Fibroblast of skin of back (primary cell): Measurements from ENCODE around the gene ALKAL2. TPM values are rescaled to one million over a fixed set of nuclear protein-coding genes. Genes with fewer than 3 reads are reported as not detected.
"Not testable (repeated sequence)": the region's sequence is repeated elsewhere in the genome, so short reads cannot be mapped to it uniquely, and the experiment has no call there.

Experiments
- DNase-seq: peaks from one replicate; pipeline ENCODE4 v3.0.0-alpha.2; 2013
- polyA plus RNA-seq, 2 experiments: library from polyadenylated mRNA; unstranded; fragments of 120-200 nt; gene quantifications; one replicate each; pipeline ENCODE4 v1.2.1, GENCODE V29; 2013; ENCODE audit not compliant: insufficient read length in 2 of 2

ALKAL2 gene
- polyA plus RNA-seq (2013, experiment 1 of 2; ENCODE audit: insufficient read length): not detected
- polyA plus RNA-seq (2013, experiment 2 of 2; ENCODE audit: insufficient read length): not detected

GRCh38 chr2:287911-288757 lies at the start of gene ALKAL2:
ALKAL2 (minus strand) TSS chr2:288091; CDS start chr2:287835, 256 bp downstream.
- DNase-seq: no peak

GRCh38 chr2:336949-337348 lies 49.1 kb upstream of the ALKAL2 start:
- not testable (repeated sequence) for DNase-seq

GRCh38 chr2:336360-336759 lies 48.5 kb upstream of the ALKAL2 start:
- DNase-seq: no peak

- DNase-seq: no peak
Observed at GRCh38 chr2:332592-332991, 44.7 kb upstream of the ALKAL2 start.

GRCh38 chr2:328761-329160 lies 40.9 kb upstream of the ALKAL2 start:
- peak; percentile 4 for DNase-seq

- DNase-seq: no peak
Observed at GRCh38 chr2:323035-323434, 35.1 kb upstream of the ALKAL2 start.

GRCh38 chr2:322326-322725 lies 34.4 kb upstream of the ALKAL2 start:
- no peak for DNase-seq

GRCh38 chr2:320561-320960 lies 32.7 kb upstream of the ALKAL2 start:
- DNase-seq: no peak

DNA sequence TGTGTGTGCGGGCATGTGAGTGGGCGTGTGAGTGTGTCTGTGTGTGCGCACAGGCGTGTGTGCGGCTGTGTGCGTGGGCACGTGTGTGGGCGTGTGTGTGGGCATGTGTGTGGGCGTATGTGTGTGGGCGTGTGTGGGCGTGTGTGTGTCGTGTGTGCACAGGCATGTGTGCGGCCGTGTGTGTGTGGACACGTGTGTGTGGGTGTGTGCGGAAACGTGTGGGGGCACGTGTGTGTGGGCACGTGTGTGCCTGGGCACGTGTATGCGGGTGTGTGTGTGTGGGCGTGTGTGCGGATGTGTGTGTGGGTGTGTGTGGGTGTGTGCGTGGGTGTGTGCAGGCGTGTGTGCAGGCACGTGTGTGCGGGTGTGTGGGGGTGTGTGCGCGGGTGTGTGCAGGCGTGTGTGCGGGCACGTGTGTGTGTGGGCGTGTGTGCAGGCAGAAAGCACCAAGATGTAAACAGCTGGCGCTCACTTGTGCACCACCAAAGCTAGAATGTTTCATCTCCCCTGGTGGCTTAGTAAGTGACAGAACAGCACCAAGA lies 31.2 kb upstream of the ALKAL2 start:
- no peak for DNase-seq

GRCh38 chr2:317501-318424 lies 29.9 kb upstream of the ALKAL2 start:
- peak; percentile 64 for DNase-seq

DNA sequence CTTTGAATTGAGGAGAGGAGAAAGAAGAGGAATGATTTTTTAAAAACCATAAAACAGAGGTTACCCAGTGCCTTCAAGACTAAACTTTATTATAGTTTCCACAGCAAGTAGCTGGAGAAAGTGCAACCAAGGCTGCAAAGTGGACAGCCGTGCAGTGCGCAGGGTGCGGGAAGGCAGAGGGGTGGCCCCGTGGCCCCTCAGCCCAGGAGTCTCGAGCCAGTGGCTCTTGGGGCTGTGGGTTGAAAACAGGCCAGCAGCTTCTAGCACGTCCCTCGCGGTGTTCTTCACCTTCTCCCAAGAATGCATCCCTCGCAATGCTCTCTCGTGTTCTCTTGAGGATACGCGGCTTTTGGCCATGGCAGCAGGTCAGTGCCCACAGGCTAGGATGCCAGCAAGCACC lies 28.5 kb upstream of the ALKAL2 start:
- DNase-seq: no peak

GRCh38 chr2:315925-316324 lies 28.0 kb upstream of the ALKAL2 start:
- not testable (repeated sequence) for DNase-seq

GRCh38 chr2:314561-315336 lies 26.9 kb upstream of the ALKAL2 start:
- no peak for DNase-seq

- no peak for DNase-seq
Observed at GRCh38 chr2:313991-314390, 26.1 kb upstream of the ALKAL2 start.

DNA sequence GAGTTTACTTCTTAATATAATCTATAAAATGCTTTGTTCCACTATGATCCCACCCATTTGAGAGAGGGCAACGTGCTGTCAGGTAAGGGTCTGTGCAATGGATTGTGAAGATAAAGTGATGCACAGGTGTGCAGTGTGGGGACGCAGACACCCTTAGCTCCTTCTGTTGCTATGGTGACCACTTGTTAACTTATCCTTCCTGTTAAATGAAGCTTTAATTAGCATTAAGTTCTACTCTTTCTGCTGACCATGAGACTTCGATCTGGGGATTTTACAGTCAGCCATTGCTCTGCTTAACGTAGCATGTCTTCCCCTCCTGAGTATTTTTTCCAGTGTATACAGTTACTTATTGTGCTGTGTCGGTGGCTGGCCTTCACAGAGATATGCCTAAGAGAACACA lies 23.1 kb upstream of the ALKAL2 start:
- DNase-seq: no peak

- no peak for DNase-seq
Observed at GRCh38 chr2:309954-310510, 22.1 kb upstream of the ALKAL2 start.

GRCh38 chr2:309148-309953 lies 21.5 kb upstream of the ALKAL2 start:
- DNase-seq: no peak

DNA sequence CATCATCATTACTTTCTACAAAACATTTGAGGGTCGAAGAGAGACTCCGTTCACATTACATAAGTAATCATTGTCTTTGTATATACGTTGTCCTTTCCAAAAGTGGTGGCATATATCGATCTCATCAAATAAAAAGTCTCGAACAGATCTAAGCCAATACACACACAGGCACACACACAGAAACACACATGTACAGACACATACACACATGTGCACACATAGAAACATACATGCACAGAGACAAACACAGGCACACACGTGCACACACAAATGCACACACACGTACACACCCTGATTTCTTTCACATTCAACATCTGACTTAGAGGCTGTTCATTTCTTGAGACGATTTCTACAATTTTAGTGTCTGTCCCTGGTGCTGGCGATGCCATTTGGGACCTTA lies 17.5 kb upstream of the ALKAL2 start:
- DNase-seq: no peak

GRCh38 chr2:296354-296753 lies 8.5 kb upstream of the ALKAL2 start:
- DNase-seq: no peak

- no peak for DNase-seq
Observed at GRCh38 chr2:295090-295489, 7.2 kb upstream of the ALKAL2 start.
